Parietal lobe (tissue), 2 donors: Measurements from ENCODE around the gene CSTF3. TPM values are rescaled to one million over a fixed set of nuclear protein-coding genes. Genes with fewer than 3 reads are reported as not detected.

Experiments
- small RNA-seq: library from RNA; depleted of rRNA; stranded (forward); fragments of <200 nt; gene quantifications from one replicate; pipeline ENCODE3, GENCODE V24; 2014; ENCODE audit warnings: low replicate concordance
- total RNA-seq: library from RNA; depleted of rRNA; stranded (reverse); fragments of >200 nt; gene quantifications from one replicate; pipeline ENCODE4 v1.2.3, GENCODE V29; 2014

Gene CSTF3
- 86.1 TPM for total RNA-seq

DNA sequence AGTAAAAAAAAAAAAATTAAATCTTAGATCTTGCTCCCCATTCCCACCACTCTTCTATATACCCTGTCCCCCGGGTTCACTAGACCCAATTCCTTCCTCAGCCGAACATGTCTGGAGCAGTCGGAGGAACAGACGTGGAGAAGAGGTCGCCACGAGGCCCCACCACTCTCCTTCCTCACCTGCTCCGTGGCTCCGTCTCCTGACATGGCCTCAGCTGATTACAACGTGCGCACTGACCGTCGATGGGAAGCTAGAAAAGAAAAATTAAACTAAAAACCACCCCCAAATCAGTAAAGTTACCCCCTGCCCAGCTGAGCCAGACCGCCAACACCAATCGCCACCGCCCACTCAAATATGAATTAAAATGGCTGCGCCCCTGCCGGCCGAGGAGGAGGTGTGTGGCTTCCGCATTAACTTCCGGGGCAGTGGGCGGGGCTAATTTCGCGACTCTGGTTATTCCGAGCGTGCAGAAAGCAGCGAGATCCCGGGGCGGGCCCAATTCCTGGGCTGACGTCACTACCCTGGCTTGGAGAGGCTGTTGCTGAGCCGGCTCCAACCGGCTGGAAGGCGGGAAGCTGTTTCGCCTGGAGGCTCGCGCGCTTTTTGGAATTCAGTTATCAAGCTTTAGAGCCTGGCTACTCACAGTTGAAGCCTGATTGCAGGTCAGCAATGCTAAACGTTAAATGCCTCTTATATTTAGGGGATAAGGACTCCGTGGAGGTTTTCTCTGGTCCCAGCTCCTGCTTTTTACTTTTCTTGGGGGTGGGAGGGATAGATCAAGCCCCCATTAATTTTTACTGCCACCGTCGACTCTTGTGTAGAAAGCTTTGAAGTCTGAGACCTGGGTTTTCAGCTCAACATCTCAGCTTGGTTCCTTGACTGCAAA lies at the start of gene CSTF3:
Gene CSTF3, minus strand, starts transcription at position 361 of the 886 bp plus-strand sequence. Its CDS starts 155 bp downstream, at position 206.

DNA sequence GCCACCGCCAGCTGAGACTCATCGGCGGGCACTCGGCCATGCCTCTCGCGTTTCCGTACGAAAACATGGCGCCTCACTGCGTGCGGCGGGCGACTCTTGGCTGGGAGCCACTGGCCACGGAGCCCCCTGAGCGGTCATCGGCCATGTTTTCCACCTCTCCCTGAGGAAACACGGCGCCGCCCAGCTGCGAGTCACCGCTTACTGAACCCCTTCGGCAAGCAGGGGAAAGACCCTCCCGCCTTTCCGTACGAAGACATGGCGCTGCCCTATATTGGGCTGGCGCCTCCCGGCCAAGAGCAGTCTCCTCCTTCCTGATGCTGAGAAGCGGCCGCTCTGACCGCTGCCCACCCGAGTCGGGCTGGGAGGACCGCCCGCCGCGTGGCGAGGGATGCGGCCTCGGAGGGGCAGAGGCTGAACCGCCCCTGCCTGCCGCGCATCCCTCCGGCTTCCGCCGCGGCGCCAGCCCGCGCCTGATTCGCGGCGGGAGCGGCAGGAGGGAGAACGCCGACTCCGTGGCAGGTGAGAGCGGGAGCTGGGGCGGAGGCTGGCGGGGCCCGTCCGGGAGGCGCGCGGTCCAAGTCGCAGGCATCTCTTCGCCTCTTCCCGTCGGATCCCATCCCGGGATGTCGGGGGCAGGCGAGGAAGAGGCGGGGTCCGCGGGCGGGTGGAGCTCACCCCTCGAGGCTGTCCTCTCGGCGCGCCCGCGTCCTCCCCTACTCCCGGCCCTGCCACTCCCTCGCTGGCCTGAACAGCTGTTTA lies 121.8 kb downstream of the CSTF3 start, which contains the start of gene TCP11L1:
Gene TCP11L1, plus strand, starts transcription at position 299 of the 759 bp plus-strand sequence. CDS start 4,202 bp downstream, outside the sequence.

Small RNA genes within 50 kb of the gene (small RNA-seq; reads per million reads assigned to genes)
- gene RF00019, result not detected

Other genes starting within 250 kb of the CSTF3 start
- gene DEPDC7, start 145.6 kb downstream of the CSTF3 start, total RNA-seq, result 4.7 TPM
- gene TCP11L1, start 121.9 kb downstream of the CSTF3 start, total RNA-seq, result 73.2 TPM
- gene HIPK3, start 95.9 kb upstream of the CSTF3 start, total RNA-seq, result 152 TPM
- gene KIAA1549L, start 214.6 kb upstream of the CSTF3 start, total RNA-seq, result 93.9 TPM